Activated CD4-positive, alpha-beta T cell treated with anti-CD3 and anti-CD28 coated beads, Interleukin-2, amount 10 ng/mL, durations not matched to agents 7 days and 5 days (primary cell): ENCODE data around the gene VTI1A. TPM values are rescaled to one million over a fixed set of nuclear protein-coding genes. Genes with fewer than 3 reads are reported as not detected.

ENCODE experiments used
- CTCF ChIA-PET: fragments of 350-600 bp; sonication (Branson Sonifier 250); formaldehyde crosslinking; loops from one replicate; lab custom pipeline; 2021; ENCODE audit warnings: antibody characterized with exemption; lab: Charles Lee
- POLR2A ChIA-PET: fragments of 350-600 bp; sonication (Branson Sonifier 250); formaldehyde crosslinking; loops from one replicate; lab custom pipeline; 2021; ENCODE audit warnings: antibody characterized with exemption; lab: Charles Lee
- DNase-seq: peaks from one replicate; pipeline ENCODE4 v3.0.0-alpha.2; 2020
- H3K27ac Mint-ChIP-seq: one replicate; pipeline ENCODE4 v1.8.0; 2021; ENCODE audit warnings: mild to moderate bottlenecking, moderate library complexity, mixed read lengths
- H3K27me3 Mint-ChIP-seq: one replicate; pipeline ENCODE4 v1.8.0; 2021; ENCODE audit warnings: mixed read lengths
- H3K36me3 Mint-ChIP-seq: one replicate; pipeline ENCODE4 v1.8.0; 2021; ENCODE audit warnings: low read depth, mixed read lengths
- H3K4me1 Mint-ChIP-seq: one replicate; pipeline ENCODE4 v1.8.0; 2021; ENCODE audit warnings: mixed read lengths
- H3K4me3 Mint-ChIP-seq: one replicate; pipeline ENCODE4 v1.8.0; 2021; ENCODE audit warnings: mild to moderate bottlenecking, moderate library complexity, mixed read lengths
- H3K9me3 Mint-ChIP-seq: one replicate; pipeline ENCODE4 v1.8.0; 2021; ENCODE audit warnings: mixed read lengths
- total RNA-seq, 2 experiments: library from RNA; stranded (reverse); gene quantifications; one replicate each; pipeline ENCODE4 v1.2.3, GENCODE V29; 2021

Gene VTI1A
- total RNA-seq, 2 experiments from 2014 or later: 39.6 to 41.5 TPM

- no peak overlapping the region for H3K4me3 Mint-ChIP-seq
- no peaks in the 10 kb centered on the region for H3K9me3 Mint-ChIP-seq
- no peak for DNase-seq
- ChIA-PET CTCF (interaction anchor here (0.6 kb wide), 1 partner anchor 14 kb away, joined by 4 read pairs; no protein-coding TSS in a partner anchor), POLR2A (no interaction called here)
- no peaks in the 10 kb centered on the region for H3K4me1 Mint-ChIP-seq
- no peaks in the 10 kb centered on the region for H3K36me3 Mint-ChIP-seq
- no peaks in the 10 kb centered on the region for H3K27me3 Mint-ChIP-seq
- H3K27ac Mint-ChIP-seq: no peak overlapping the region
These were observed 317.0 kb downstream of the VTI1A start for GRCh38 chr10:112763916-112764520.

GRCh38 chr10:112765717-112766235 lies 318.8 kb downstream of the VTI1A start:
- H3K27me3 Mint-ChIP-seq: no peaks in the 10 kb centered on the region
- H3K4me1 Mint-ChIP-seq: no peaks in the 10 kb centered on the region
- H3K4me3 Mint-ChIP-seq: no peak overlapping the region
- H3K36me3 Mint-ChIP-seq: no peaks in the 10 kb centered on the region
- POLR2A ChIA-PET: no interaction called here
- no peaks in the 10 kb centered on the region for H3K9me3 Mint-ChIP-seq
- no peak for DNase-seq
- CTCF ChIA-PET: no interaction called here
- no peak overlapping the region for H3K27ac Mint-ChIP-seq

- no peaks in the 10 kb centered on the region for H3K27me3 Mint-ChIP-seq
- ChIA-PET POLR2A (no interaction called here), CTCF (no interaction called here)
- no peak for DNase-seq
- no peaks in the 10 kb centered on the region for H3K9me3 Mint-ChIP-seq
- no peaks in the 10 kb centered on the region for H3K36me3 Mint-ChIP-seq
- no peaks in the 10 kb centered on the region for H3K4me1 Mint-ChIP-seq
- no peak overlapping the region for H3K4me3 Mint-ChIP-seq
- H3K27ac Mint-ChIP-seq: no peak overlapping the region
These were observed 319.6 kb downstream of the VTI1A start for GRCh38 chr10:112766636-112767035.

- Mint-ChIP-seq H3K9me3 (no peaks in the 10 kb centered on the region), H3K27ac (no peak overlapping the region), H3K27me3 (no peaks in the 10 kb centered on the region), H3K4me3 (no peak overlapping the region), H3K4me1 (no peaks in the 10 kb centered on the region), H3K36me3 (no peaks in the 10 kb centered on the region)
- no peak for DNase-seq
- ChIA-PET CTCF (no interaction called here), POLR2A (no interaction called here)
These were observed 320.1 kb downstream of the VTI1A start for GRCh38 chr10:112767156-112767555.

- POLR2A ChIA-PET: no interaction called here
- Mint-ChIP-seq H3K27me3 (no peaks in the 10 kb centered on the region), H3K4me3 (no peak overlapping the region), H3K9me3 (no peaks in the 10 kb centered on the region), H3K4me1 (no peaks in the 10 kb centered on the region), H3K27ac (no peak overlapping the region), H3K36me3 (no peaks in the 10 kb centered on the region)
- DNase-seq: no peak
- CTCF ChIA-PET: no interaction called here
These were observed 321.1 kb downstream of the VTI1A start for GRCh38 chr10:112768121-112768520.

GRCh38 chr10:112769081-112769480 lies 322.1 kb downstream of the VTI1A start:
- Mint-ChIP-seq H3K4me1 (no peaks in the 10 kb centered on the region), H3K9me3 (no peaks in the 10 kb centered on the region), H3K27me3 (no peaks in the 10 kb centered on the region), H3K36me3 (no peaks in the 10 kb centered on the region), H3K27ac (no peak overlapping the region), H3K4me3 (no peak overlapping the region)
- CTCF ChIA-PET: no interaction called here
- POLR2A ChIA-PET: no interaction called here
- no peak for DNase-seq

GRCh38 chr10:112769611-112770370 lies 322.8 kb downstream of the VTI1A start:
- Mint-ChIP-seq H3K36me3 (no peaks in the 10 kb centered on the region), H3K4me1 (no peaks in the 10 kb centered on the region), H3K9me3 (no peaks in the 10 kb centered on the region), H3K27ac (no peak overlapping the region), H3K27me3 (no peaks in the 10 kb centered on the region), H3K4me3 (no peak overlapping the region)
- POLR2A ChIA-PET: no interaction called here
- CTCF ChIA-PET: no interaction called here
- no peak for DNase-seq

GRCh38 chr10:112771733-112772132 lies 324.7 kb downstream of the VTI1A start:
- Mint-ChIP-seq H3K27ac (no peak overlapping the region), H3K9me3 (no peaks in the 10 kb centered on the region), H3K4me3 (no peak overlapping the region), H3K4me1 (no peaks in the 10 kb centered on the region), H3K36me3 (no peaks in the 10 kb centered on the region), H3K27me3 (no peaks in the 10 kb centered on the region)
- ChIA-PET POLR2A (no interaction called here), CTCF (no interaction called here)
- DNase-seq: no peak

GRCh38 chr10:112773783-112774182 lies 326.8 kb downstream of the VTI1A start:
- Mint-ChIP-seq H3K27ac (no peak overlapping the region), H3K27me3 (no peaks in the 10 kb centered on the region), H3K4me3 (no peak overlapping the region), H3K36me3 (no peaks in the 10 kb centered on the region), H3K4me1 (no peaks in the 10 kb centered on the region), H3K9me3 (no peaks in the 10 kb centered on the region)
- no peak for DNase-seq
- CTCF ChIA-PET: interaction anchor here (0.7 kb wide), 1 partner anchor 731 kb away, joined by 4 read pairs; no protein-coding TSS in a partner anchor
- POLR2A ChIA-PET: no interaction called here

- Mint-ChIP-seq H3K4me1 (no peaks in the 10 kb centered on the region), H3K36me3 (no peaks in the 10 kb centered on the region)
These were observed 327.2 kb downstream of the VTI1A start for GRCh38 chr10:112774210-112774609.

GRCh38 chr10:112774798-112775197 lies 327.8 kb downstream of the VTI1A start:
- no peaks in the 10 kb centered on the region for H3K9me3 Mint-ChIP-seq
- CTCF ChIA-PET: no interaction called here
- POLR2A ChIA-PET: no interaction called here

More at GRCh38 chr10:112774210-112774609, 327.2 kb downstream of the VTI1A start:
- Mint-ChIP-seq H3K9me3 (no peaks in the 10 kb centered on the region), H3K27ac (no peak overlapping the region), H3K27me3 (no peaks in the 10 kb centered on the region), H3K4me3 (no peak overlapping the region)
- DNase-seq: no peak
- CTCF ChIA-PET: interaction anchor here (0.7 kb wide), 1 partner anchor 730 kb away, joined by 4 read pairs; no protein-coding TSS in a partner anchor
- POLR2A ChIA-PET: no interaction called here

GRCh38 chr10:112775381-112775780 lies 328.4 kb downstream of the VTI1A start:
- POLR2A ChIA-PET: no interaction called here
- no peak overlapping the region for H3K27ac Mint-ChIP-seq
- no peaks in the 10 kb centered on the region for H3K27me3 Mint-ChIP-seq
- no peaks in the 10 kb centered on the region for H3K9me3 Mint-ChIP-seq
- H3K4me1 Mint-ChIP-seq: no peaks in the 10 kb centered on the region
- no peak overlapping the region for H3K4me3 Mint-ChIP-seq
- H3K36me3 Mint-ChIP-seq: no peaks in the 10 kb centered on the region
- no peak for DNase-seq
- CTCF ChIA-PET: no interaction called here

More at GRCh38 chr10:112774798-112775197, 327.8 kb downstream of the VTI1A start:
- Mint-ChIP-seq H3K4me3 (no peak overlapping the region), H3K27ac (no peak overlapping the region), H3K27me3 (no peaks in the 10 kb centered on the region), H3K36me3 (no peaks in the 10 kb centered on the region), H3K4me1 (no peaks in the 10 kb centered on the region)
- no peak for DNase-seq

- H3K27me3 Mint-ChIP-seq: no peaks in the 10 kb centered on the region
- H3K4me3 Mint-ChIP-seq: no peak overlapping the region
- no peaks in the 10 kb centered on the region for H3K4me1 Mint-ChIP-seq
- DNase-seq: no peak
- CTCF ChIA-PET: no interaction called here
- H3K9me3 Mint-ChIP-seq: no peaks in the 10 kb centered on the region
- POLR2A ChIA-PET: no interaction called here
- H3K27ac Mint-ChIP-seq: no peak overlapping the region
- H3K36me3 Mint-ChIP-seq: no peaks in the 10 kb centered on the region
These were observed 329.1 kb downstream of the VTI1A start for GRCh38 chr10:112775892-112776674.
